HUES64 (cell line): Measurements from ENCODE around the gene TTC33.
"Not testable (repeated sequence)": the region's sequence is repeated elsewhere in the genome, so short reads cannot be mapped to it uniquely, and the experiment has no call there.

ENCODE experiments used
- H3K27ac ChIP-seq: 2 replicates; pipeline ENCODE4 v1.7.0; 2013; ENCODE audit warnings: low read depth, low read length, inconsistent platforms
- H3K27me3 ChIP-seq: 2 replicates; pipeline ENCODE4 v1.6.1; 2013; ENCODE audit warnings: mild to moderate bottlenecking, low read length; ENCODE audit not compliant: insufficient read depth
- H3K36me3 ChIP-seq: 2 replicates; pipeline ENCODE4 v1.6.1; 2013; ENCODE audit warnings: mild to moderate bottlenecking, low read length; ENCODE audit not compliant: insufficient read depth
- H3K4me1 ChIP-seq: 2 replicates; pipeline ENCODE4 v1.6.1; 2013; ENCODE audit warnings: mild to moderate bottlenecking, low read length, moderate library complexity; ENCODE audit not compliant: insufficient read depth
- H3K4me3 ChIP-seq: 2 replicates; pipeline ENCODE4 v1.5.1; 2013; ENCODE audit warnings: mild to moderate bottlenecking, low read length, moderate library complexity
- H3K9ac ChIP-seq: 2 replicates; pipeline ENCODE4 v1.6.1; 2013; ENCODE audit warnings: mild to moderate bottlenecking, low read depth, low read length
- H3K9me3 ChIP-seq: 2 replicates; pipeline ENCODE4 v1.6.1; 2013; ENCODE audit warnings: low read depth, low read length; ENCODE audit not compliant: insufficient read depth
- WGBS: fragments of 150-250, 120-280 bp; methylation state at CpG from one replicate; pipeline ENCODE4 v1.1.7; 2013; ENCODE audit warnings: missing lambda C conversion rate; 5-methylcytosine and 5-hydroxymethylcytosine counted together

The TTC33 gene

GRCh38 chr5:40666657-40667056 is 89.1 kb downstream of the TTC33 start:
- Histone ChIP-seq H3K27me3 (no peaks in the 10 kb centered on the region), H3K36me3 (no peaks in the 10 kb centered on the region), H3K9ac (no peak overlapping the region), H3K9me3 (no peaks in the 10 kb centered on the region), H3K27ac (no peak overlapping the region), H3K4me3 (no peak overlapping the region), H3K4me1 (no peaks in the 10 kb centered on the region)
- WGBS: no CpG with 5 or more reads among the region's 1 CpG

- Histone ChIP-seq H3K4me1 (no peaks in the 10 kb centered on the region), H3K4me3 (no peak overlapping the region), H3K9ac (no peak overlapping the region), H3K27me3 (no peaks in the 10 kb centered on the region), H3K36me3 (no peaks in the 10 kb centered on the region), H3K9me3 (no peaks in the 10 kb centered on the region), H3K27ac (no peak overlapping the region)
- WGBS: 90% methylated on average over 3 of the region's 3 CpGs
Measured at GRCh38 chr5:40665635-40666298, 90.0 kb downstream of the TTC33 start.

- Histone ChIP-seq H3K27me3 (no peaks in the 10 kb centered on the region), H3K36me3 (no peaks in the 10 kb centered on the region), H3K4me1 (no peaks in the 10 kb centered on the region), H3K4me3 (no peak overlapping the region), H3K9me3 (no peaks in the 10 kb centered on the region), H3K27ac (no peak overlapping the region), H3K9ac (no peak overlapping the region)
- WGBS: 90% methylated on average over 2 of the region's 2 CpGs
Measured at GRCh38 chr5:40660751-40661150, 95.0 kb downstream of the TTC33 start.

- Histone ChIP-seq H3K27me3 (no peaks in the 10 kb centered on the region), H3K27ac (no peak overlapping the region), H3K4me3 (no peak overlapping the region), H3K9me3 (no peaks in the 10 kb centered on the region), H3K9ac (no peak overlapping the region), H3K36me3 (no peaks in the 10 kb centered on the region), H3K4me1 (no peaks in the 10 kb centered on the region)
Measured at GRCh38 chr5:40656766-40657165, 99.0 kb downstream of the TTC33 start.

- not testable (repeated sequence) for H3K4me3 ChIP-seq, H3K9ac ChIP-seq, H3K27me3 ChIP-seq, H3K36me3 ChIP-seq, H3K4me1 ChIP-seq, H3K9me3 ChIP-seq, H3K27ac ChIP-seq
Measured at GRCh38 chr5:40656091-40656490, 99.7 kb downstream of the TTC33 start.

GRCh38 chr5:40655138-40655537 is 100.6 kb downstream of the TTC33 start:
- WGBS: 54% methylated on average over 2 of the region's 2 CpGs
- H3K9me3 ChIP-seq: no peaks in the 10 kb centered on the region
- no peaks in the 10 kb centered on the region for H3K27me3 ChIP-seq
- no peaks in the 10 kb centered on the region for H3K4me1 ChIP-seq
- no peak overlapping the region for H3K4me3 ChIP-seq
- H3K9ac ChIP-seq: no peak overlapping the region
- no peaks in the 10 kb centered on the region for H3K36me3 ChIP-seq
- no peak overlapping the region for H3K27ac ChIP-seq

GRCh38 chr5:40654377-40654991 is 101.3 kb downstream of the TTC33 start:
- H3K9ac ChIP-seq: no peak overlapping the region
- WGBS: 100% methylated on average over 3 of the region's 4 CpGs
- no peak overlapping the region for H3K4me3 ChIP-seq

GRCh38 chr5:40653221-40654022 is 102.3 kb downstream of the TTC33 start:
- H3K27me3 ChIP-seq: no peaks in the 10 kb centered on the region
- 93% methylated on average over 4 of the region's 4 CpGs for WGBS
- H3K4me3 ChIP-seq: no peak overlapping the region
- H3K9me3 ChIP-seq: no peaks in the 10 kb centered on the region
- no peak overlapping the region for H3K9ac ChIP-seq
- H3K4me1 ChIP-seq: no peaks in the 10 kb centered on the region
- H3K36me3 ChIP-seq: no peaks in the 10 kb centered on the region
- no peak overlapping the region for H3K27ac ChIP-seq

More at GRCh38 chr5:40654377-40654991, 101.3 kb downstream of the TTC33 start:
- Histone ChIP-seq H3K27ac (no peak overlapping the region), H3K27me3 (no peaks in the 10 kb centered on the region), H3K9me3 (no peaks in the 10 kb centered on the region), H3K4me1 (no peaks in the 10 kb centered on the region), H3K36me3 (no peaks in the 10 kb centered on the region)

- Histone ChIP-seq H3K4me1 (no peaks in the 10 kb centered on the region), H3K27me3 (no peaks in the 10 kb centered on the region), H3K9me3 (no peaks in the 10 kb centered on the region), H3K27ac (no peak overlapping the region), H3K4me3 (no peak overlapping the region), H3K36me3 (no peaks in the 10 kb centered on the region), H3K9ac (no peak overlapping the region)
- WGBS: 90% methylated on average over 8 of the region's 8 CpGs
Measured at GRCh38 chr5:40652441-40653220, 103.1 kb downstream of the TTC33 start.

GRCh38 chr5:40651201-40651600 is 104.6 kb downstream of the TTC33 start:
- Histone ChIP-seq H3K27ac (no peak overlapping the region), H3K27me3 (no peaks in the 10 kb centered on the region), H3K9me3 (no peaks in the 10 kb centered on the region), H3K36me3 (no peaks in the 10 kb centered on the region), H3K4me1 (no peaks in the 10 kb centered on the region), H3K4me3 (no peak overlapping the region), H3K9ac (no peak overlapping the region)
- 93% methylated on average over 2 of the region's 3 CpGs for WGBS

GRCh38 chr5:40649463-40650030 is 106.2 kb downstream of the TTC33 start:
- H3K27ac ChIP-seq: no peak overlapping the region
- H3K9ac ChIP-seq: no peak overlapping the region
- H3K4me1 ChIP-seq: no peaks in the 10 kb centered on the region

More at GRCh38 chr5:40649463-40650030, 106.2 kb downstream of the TTC33 start:
- 95% methylated on average over 4 of the region's 4 CpGs for WGBS
- Histone ChIP-seq H3K4me3 (no peak overlapping the region), H3K36me3 (no peaks in the 10 kb centered on the region), H3K9me3 (no peaks in the 10 kb centered on the region), H3K27me3 (no peaks in the 10 kb centered on the region)
